GM23338 (cell line): Measurements from ENCODE around the gene GRIK4. TPM values are rescaled to one million over a fixed set of nuclear protein-coding genes. Genes with fewer than 3 reads are reported as not detected.

Source experiments
- ATAC-seq: fragments of 200-7000 bp; cut with Tn5 transposase; 3 replicates; pipeline ENCODE4 v1.9.1; 2020
- DNase-seq: peaks from one replicate; pipeline ENCODE4 v3.0.0-alpha.2; 2015; ENCODE audit warnings: low spot score
- H2AFZ ChIP-seq: fragments of 200-600 bp; sonication (generic); 2 replicates; pipeline ENCODE4 v1.8.0; 2016; ENCODE audit warnings: antibody characterized with exemption, mild to moderate bottlenecking, moderate library complexity
- H3F3A ChIP-seq: fragments of 200-600 bp; sonication (generic); replicated peaks from 2 replicates; pipeline ENCODE4 v1.8.0; 2017; ENCODE audit warnings: antibody characterized with exemption, mixed run types, low read depth
- H3K27ac ChIP-seq: fragments of 200-600 bp; sonication (generic); 2 replicates; pipeline ENCODE4 v1.6.1; 2016; ENCODE audit warnings: low read depth
- H3K27me3 ChIP-seq: fragments of 200-600 bp; sonication (generic); 2 replicates; pipeline ENCODE4 v1.8.0; 2016; ENCODE audit warnings: mild to moderate bottlenecking, mixed run types, moderate library complexity; ENCODE audit not compliant: insufficient read depth
- H3K36me3 ChIP-seq: fragments of 200-600 bp; sonication (generic); 2 replicates; pipeline ENCODE4 v1.8.0; 2016; ENCODE audit warnings: mild to moderate bottlenecking; ENCODE audit not compliant: insufficient read depth
- H3K4me1 ChIP-seq: fragments of 200-600 bp; sonication (generic); 2 replicates; pipeline ENCODE4 v1.8.0; 2016; ENCODE audit warnings: mild to moderate bottlenecking, moderate library complexity; ENCODE audit not compliant: insufficient read depth
- H3K4me2 ChIP-seq: fragments of 200-600 bp; sonication (generic); 2 replicates; pipeline ENCODE4 v1.7.1; 2017; ENCODE audit warnings: mixed run types
- H3K4me3 ChIP-seq: fragments of 200-600 bp; sonication (generic); 2 replicates; pipeline ENCODE4 v1.6.1; 2016; ENCODE audit warnings: mixed run types
- H3K79me2 ChIP-seq: fragments of 200-600 bp; sonication (generic); replicated peaks from 2 replicates; pipeline ENCODE4 v1.8.0; 2017; ENCODE audit warnings: mild to moderate bottlenecking; ENCODE audit not compliant: insufficient read depth
- H3K9me2 ChIP-seq: fragments of 200-600 bp; sonication (generic); 2 replicates; pipeline ENCODE4 v1.8.0; 2017; ENCODE audit not compliant: insufficient read depth
- H4K20me1 ChIP-seq: fragments of 200-600 bp; sonication (generic); replicated peaks from 2 replicates; pipeline ENCODE4 v1.8.0; 2017; ENCODE audit warnings: mild to moderate bottlenecking; ENCODE audit not compliant: insufficient read depth
- H3K27ac Mint-ChIP-seq: 2 replicates; pipeline ENCODE4 v1.8.0; 2020; ENCODE audit warnings: inconsistent platforms, mild to moderate bottlenecking, moderate library complexity, mixed read lengths
- H3K27me3 Mint-ChIP-seq: 3 replicates; pipeline ENCODE4 v1.8.0; 2022; ENCODE audit warnings: low read depth, mild to moderate bottlenecking, moderate library complexity, mixed read lengths, inconsistent platforms; ENCODE audit not compliant: insufficient read depth, poor library complexity
- H3K36me3 Mint-ChIP-seq: 3 replicates; pipeline ENCODE4 v1.8.0; 2021; ENCODE audit warnings: low read depth, mild to moderate bottlenecking, inconsistent platforms, moderate library complexity, mixed read lengths
- H3K4me1 Mint-ChIP-seq: 3 replicates; pipeline ENCODE4 v1.8.0; 2020; ENCODE audit warnings: mild to moderate bottlenecking, inconsistent platforms, mixed read lengths
- H3K4me3 Mint-ChIP-seq: 3 replicates; pipeline ENCODE4 v1.8.0; 2021; ENCODE audit warnings: moderate library complexity, mild to moderate bottlenecking, inconsistent platforms, mixed read lengths
- H3K9me3 Mint-ChIP-seq: 3 replicates; pipeline ENCODE4 v1.8.0; 2020; ENCODE audit warnings: moderate library complexity, mild to moderate bottlenecking, inconsistent platforms, mixed read lengths
- CREB1 ChIP-seq: fragments of 250-450 bp; sonication (Bioruptor Pico); IDR thresholded peaks from 2 replicates; pipeline ENCODE4 v1.5.0; 2020; ENCODE audit warnings: low read depth, mild to moderate bottlenecking, moderate library complexity
- ETS1 ChIP-seq: IDR thresholded peaks from 2 replicates; pipeline ENCODE4 v1.6.1; 2016; ENCODE audit warnings: antibody characterized with exemption
- EZH2 ChIP-seq: fragments of 200-600 bp; sonication (generic); IDR thresholded peaks from one replicate; pipeline ENCODE4 v1.8.0; 2017; ENCODE audit warnings: antibody characterized with exemption, mild to moderate bottlenecking, low read depth; ENCODE audit not compliant: unreplicated experiment
- EZH2phosphoT487 ChIP-seq: fragments of 200-600 bp; sonication (generic); IDR thresholded peaks from one replicate; pipeline ENCODE4 v1.8.1; 2018; ENCODE audit warnings: antibody characterized with exemption; ENCODE audit not compliant: unreplicated experiment
- JUNB ChIP-seq: IDR thresholded peaks from one replicate; pipeline ENCODE4 v1.6.1; 2016; ENCODE audit warnings: antibody characterized with exemption; ENCODE audit not compliant: unreplicated experiment
- NANOG ChIP-seq: IDR thresholded peaks from 2 replicates; pipeline ENCODE4 v1.6.1; 2016; ENCODE audit warnings: antibody characterized with exemption, borderline replicate concordance
- STAT1 ChIP-seq: IDR thresholded peaks from one replicate; pipeline ENCODE4 v1.6.1; 2016; ENCODE audit warnings: antibody characterized with exemption; ENCODE audit not compliant: unreplicated experiment
- ZNF114 ChIP-seq: fragments of 250-450 bp; sonication (Bioruptor Pico); IDR thresholded peaks from 2 replicates; pipeline ENCODE4 v1.5.0; 2020; ENCODE audit warnings: mild to moderate bottlenecking, moderate library complexity
- ZNF331 ChIP-seq: fragments of 250-450 bp; sonication (Bioruptor Pico); IDR thresholded peaks from 2 replicates; pipeline ENCODE4 v1.5.0; 2020; ENCODE audit warnings: low read depth, mild to moderate bottlenecking, moderate library complexity
- polyA plus RNA-seq: library from polyadenylated mRNA; unstranded; fragments of >200 nt; fragmentation: Nextera tagmentation; extraction: Ambion mirVana; gene quantifications from 2 replicates; pipeline ENCODE4 v1.2.1, GENCODE V29; 2016
- total RNA-seq: library from RNA; depleted of rRNA; stranded (reverse); fragments of >200 nt; shearing (Covaris generic); gene quantifications from 2 replicates; pipeline ENCODE4 v1.2.3, GENCODE V29; 2014
- TF ChIP-seq, protein P1 (sequence below): IDR thresholded peaks from one replicate; pipeline ENCODE4 v1.6.1; 2018; ENCODE audit warnings: antibody characterized with exemption; ENCODE audit not compliant: unreplicated experiment
- TF ChIP-seq, protein P2 (sequence below): fragments of 250-450 bp; sonication (Bioruptor Pico); IDR thresholded peaks from 2 replicates; pipeline ENCODE4 v1.5.0; 2020; ENCODE audit warnings: mild to moderate bottlenecking, moderate library complexity

Gene GRIK4
- total and polyA plus RNA-seq, 2 experiments from 2014 or later: 0.63 to 2.2 TPM

DNA sequence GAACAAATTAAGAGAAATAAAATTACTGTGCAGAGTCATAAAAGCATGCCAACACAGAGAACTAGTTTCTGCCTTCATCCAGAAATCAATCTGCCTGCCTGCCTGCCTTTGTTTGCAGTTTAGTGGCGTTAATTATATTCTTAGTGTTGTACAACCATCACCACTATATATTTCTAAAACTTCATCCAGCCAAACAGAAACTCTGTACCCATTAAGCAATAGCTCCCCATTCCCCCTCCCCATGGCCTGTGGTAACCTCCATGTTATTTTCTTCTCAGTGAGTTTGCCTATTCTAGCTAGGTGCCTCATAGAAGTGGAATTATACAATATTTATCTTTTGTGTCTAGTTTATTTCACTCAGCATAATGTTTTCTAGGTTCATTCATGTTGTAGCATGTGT is 329.1 kb downstream of the GRIK4 start:
- no peak overlapping the region for H3K27ac ChIP-seq
- Mint-ChIP-seq H3K9me3 (no peaks in the 10 kb centered on the region), H3K4me3 (no peak overlapping the region), H3K27ac (no peak overlapping the region), H3K4me1 (peaks cover 6% of the 10 kb centered on the region; the same call in 1 of the 3 replicates), H3K36me3 (no peaks in the 10 kb centered on the region), H3K27me3 (peaks cover 2% of the 10 kb centered on the region)
- 0 out of 2 replicates have a peak, but pooled peaks cover 3% of the 10 kb centered on the region for H3K9me2 ChIP-seq
- no peak for TF ChIP-seq EZH2phosphoT487
- no peak for TF ChIP-seq ETS1
- no peak for TF ChIP-seq ZNF114 (CRISPR knock-in tag)
- no peak overlapping the region for H3K4me2 ChIP-seq
- H3K79me2 ChIP-seq: no peaks in the 10 kb centered on the region
- DNase-seq (no peak), ATAC-seq (no peak)
- no peaks in the 10 kb centered on the region for H4K20me1 ChIP-seq
- no peaks in the 10 kb centered on the region for H3K27me3 ChIP-seq
- H2AFZ ChIP-seq: no peak overlapping the region
- no peaks in the 10 kb centered on the region for H3K36me3 ChIP-seq
- H3K4me3 ChIP-seq: no peak overlapping the region
- no peaks in the 10 kb centered on the region for H3F3A ChIP-seq
- no peaks in the 10 kb centered on the region for H3K4me1 ChIP-seq

GRCh38 chr11:120841074-120841473 is 329.5 kb downstream of the GRIK4 start:
- H3K9me2 ChIP-seq: 0 out of 2 replicates have a peak, but pooled peaks cover 3% of the 10 kb centered on the region
- no peaks in the 10 kb centered on the region for H3K79me2 ChIP-seq
- no peaks in the 10 kb centered on the region for H3K4me1 ChIP-seq
- H3K4me3 ChIP-seq: no peak overlapping the region
- no peaks in the 10 kb centered on the region for H3K27me3 ChIP-seq
- DNase-seq (no peak), ATAC-seq (no peak)
- Mint-ChIP-seq H3K36me3 (no peaks in the 10 kb centered on the region), H3K4me1 (peaks cover 3% of the 10 kb centered on the region; the same call in 1 of the 3 replicates), H3K27me3 (peaks cover 2% of the 10 kb centered on the region), H3K9me3 (no peaks in the 10 kb centered on the region), H3K4me3 (no peak overlapping the region), H3K27ac (no peak overlapping the region)
- no peaks in the 10 kb centered on the region for H3K36me3 ChIP-seq
- no peak for TF ChIP-seq ZNF331
- no peak for TF ChIP-seq JUNB
- no peak for TF ChIP-seq EZH2phosphoT487
- TF ChIP-seq, protein P1, sequence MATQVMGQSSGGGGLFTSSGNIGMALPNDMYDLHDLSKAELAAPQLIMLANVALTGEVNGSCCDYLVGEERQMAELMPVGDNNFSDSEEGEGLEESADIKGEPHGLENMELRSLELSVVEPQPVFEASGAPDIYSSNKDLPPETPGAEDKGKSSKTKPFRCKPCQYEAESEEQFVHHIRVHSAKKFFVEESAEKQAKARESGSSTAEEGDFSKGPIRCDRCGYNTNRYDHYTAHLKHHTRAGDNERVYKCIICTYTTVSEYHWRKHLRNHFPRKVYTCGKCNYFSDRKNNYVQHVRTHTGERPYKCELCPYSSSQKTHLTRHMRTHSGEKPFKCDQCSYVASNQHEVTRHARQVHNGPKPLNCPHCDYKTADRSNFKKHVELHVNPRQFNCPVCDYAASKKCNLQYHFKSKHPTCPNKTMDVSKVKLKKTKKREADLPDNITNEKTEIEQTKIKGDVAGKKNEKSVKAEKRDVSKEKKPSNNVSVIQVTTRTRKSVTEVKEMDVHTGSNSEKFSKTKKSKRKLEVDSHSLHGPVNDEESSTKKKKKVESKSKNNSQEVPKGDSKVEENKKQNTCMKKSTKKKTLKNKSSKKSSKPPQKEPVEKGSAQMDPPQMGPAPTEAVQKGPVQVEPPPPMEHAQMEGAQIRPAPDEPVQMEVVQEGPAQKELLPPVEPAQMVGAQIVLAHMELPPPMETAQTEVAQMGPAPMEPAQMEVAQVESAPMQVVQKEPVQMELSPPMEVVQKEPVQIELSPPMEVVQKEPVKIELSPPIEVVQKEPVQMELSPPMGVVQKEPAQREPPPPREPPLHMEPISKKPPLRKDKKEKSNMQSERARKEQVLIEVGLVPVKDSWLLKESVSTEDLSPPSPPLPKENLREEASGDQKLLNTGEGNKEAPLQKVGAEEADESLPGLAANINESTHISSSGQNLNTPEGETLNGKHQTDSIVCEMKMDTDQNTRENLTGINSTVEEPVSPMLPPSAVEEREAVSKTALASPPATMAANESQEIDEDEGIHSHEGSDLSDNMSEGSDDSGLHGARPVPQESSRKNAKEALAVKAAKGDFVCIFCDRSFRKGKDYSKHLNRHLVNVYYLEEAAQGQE: no peak
- TF ChIP-seq, protein P2, sequence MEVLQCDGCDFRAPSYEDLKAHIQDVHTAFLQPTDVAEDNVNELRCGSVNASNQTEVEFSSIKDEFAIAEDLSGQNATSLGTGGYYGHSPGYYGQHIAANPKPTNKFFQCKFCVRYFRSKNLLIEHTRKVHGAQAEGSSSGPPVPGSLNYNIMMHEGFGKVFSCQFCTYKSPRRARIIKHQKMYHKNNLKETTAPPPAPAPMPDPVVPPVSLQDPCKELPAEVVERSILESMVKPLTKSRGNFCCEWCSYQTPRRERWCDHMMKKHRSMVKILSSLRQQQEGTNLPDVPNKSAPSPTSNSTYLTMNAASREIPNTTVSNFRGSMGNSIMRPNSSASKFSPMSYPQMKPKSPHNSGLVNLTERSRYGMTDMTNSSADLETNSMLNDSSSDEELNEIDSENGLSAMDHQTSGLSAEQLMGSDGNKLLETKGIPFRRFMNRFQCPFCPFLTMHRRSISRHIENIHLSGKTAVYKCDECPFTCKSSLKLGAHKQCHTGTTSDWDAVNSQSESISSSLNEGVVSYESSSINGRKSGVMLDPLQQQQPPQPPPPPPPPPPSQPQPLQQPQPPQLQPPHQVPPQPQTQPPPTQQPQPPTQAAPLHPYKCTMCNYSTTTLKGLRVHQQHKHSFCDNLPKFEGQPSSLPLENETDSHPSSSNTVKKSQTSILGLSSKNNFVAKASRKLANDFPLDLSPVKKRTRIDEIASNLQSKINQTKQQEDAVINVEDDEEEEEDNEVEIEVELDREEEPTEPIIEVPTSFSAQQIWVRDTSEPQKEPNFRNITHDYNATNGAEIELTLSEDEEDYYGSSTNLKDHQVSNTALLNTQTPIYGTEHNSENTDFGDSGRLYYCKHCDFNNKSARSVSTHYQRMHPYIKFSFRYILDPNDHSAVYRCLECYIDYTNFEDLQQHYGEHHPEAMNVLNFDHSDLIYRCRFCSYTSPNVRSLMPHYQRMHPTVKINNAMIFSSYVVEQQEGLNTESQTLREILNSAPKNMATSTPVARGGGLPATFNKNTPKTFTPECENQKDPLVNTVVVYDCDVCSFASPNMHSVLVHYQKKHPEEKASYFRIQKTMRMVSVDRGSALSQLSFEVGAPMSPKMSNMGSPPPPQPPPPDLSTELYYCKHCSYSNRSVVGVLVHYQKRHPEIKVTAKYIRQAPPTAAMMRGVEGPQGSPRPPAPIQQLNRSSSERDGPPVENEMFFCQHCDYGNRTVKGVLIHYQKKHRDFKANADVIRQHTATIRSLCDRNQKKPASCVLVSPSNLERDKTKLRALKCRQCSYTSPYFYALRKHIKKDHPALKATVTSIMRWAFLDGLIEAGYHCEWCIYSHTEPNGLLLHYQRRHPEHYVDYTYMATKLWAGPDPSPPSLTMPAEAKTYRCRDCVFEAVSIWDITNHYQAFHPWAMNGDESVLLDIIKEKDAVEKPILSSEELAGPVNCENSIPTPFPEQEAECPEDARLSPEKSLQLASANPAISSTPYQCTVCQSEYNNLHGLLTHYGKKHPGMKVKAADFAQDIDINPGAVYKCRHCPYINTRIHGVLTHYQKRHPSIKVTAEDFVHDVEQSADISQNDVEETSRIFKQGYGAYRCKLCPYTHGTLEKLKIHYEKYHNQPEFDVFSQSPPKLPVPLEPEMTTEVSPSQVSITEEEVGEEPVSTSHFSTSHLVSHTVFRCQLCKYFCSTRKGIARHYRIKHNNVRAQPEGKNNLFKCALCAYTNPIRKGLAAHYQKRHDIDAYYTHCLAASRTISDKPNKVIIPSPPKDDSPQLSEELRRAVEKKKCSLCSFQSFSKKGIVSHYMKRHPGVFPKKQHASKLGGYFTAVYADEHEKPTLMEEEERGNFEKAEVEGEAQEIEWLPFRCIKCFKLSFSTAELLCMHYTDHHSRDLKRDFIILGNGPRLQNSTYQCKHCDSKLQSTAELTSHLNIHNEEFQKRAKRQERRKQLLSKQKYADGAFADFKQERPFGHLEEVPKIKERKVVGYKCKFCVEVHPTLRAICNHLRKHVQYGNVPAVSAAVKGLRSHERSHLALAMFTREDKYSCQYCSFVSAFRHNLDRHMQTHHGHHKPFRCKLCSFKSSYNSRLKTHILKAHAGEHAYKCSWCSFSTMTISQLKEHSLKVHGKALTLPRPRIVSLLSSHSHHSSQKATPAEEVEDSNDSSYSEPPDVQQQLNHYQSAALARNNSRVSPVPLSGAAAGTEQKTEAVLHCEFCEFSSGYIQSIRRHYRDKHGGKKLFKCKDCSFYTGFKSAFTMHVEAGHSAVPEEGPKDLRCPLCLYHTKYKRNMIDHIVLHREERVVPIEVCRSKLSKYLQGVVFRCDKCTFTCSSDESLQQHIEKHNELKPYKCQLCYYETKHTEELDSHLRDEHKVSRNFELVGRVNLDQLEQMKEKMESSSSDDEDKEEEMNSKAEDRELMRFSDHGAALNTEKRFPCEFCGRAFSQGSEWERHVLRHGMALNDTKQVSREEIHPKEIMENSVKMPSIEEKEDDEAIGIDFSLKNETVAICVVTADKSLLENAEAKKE: no peak
- no peak for TF ChIP-seq NANOG
- TF ChIP-seq EZH2: no peak
- no peak for TF ChIP-seq CREB1 (CRISPR knock-in tag)
- TF ChIP-seq STAT1: no peak
- TF ChIP-seq ZNF114 (CRISPR knock-in tag): no peak
- H3K4me2 ChIP-seq: no peak overlapping the region
- no peaks in the 10 kb centered on the region for H4K20me1 ChIP-seq
- no peak overlapping the region for H2AFZ ChIP-seq
- H3F3A ChIP-seq: no peaks in the 10 kb centered on the region
- no peak overlapping the region for H3K27ac ChIP-seq
